NCI-H2196 (cell line): ENCODE data around the gene KRTAP5-3.

ENCODE experiments used
- DNase-seq: peaks from one replicate; lab custom pipeline; 2025; ENCODE audit not compliant: unreplicated experiment; lab: John Stamatoyannopoulos, UW

KRTAP5-3 gene

DNA sequence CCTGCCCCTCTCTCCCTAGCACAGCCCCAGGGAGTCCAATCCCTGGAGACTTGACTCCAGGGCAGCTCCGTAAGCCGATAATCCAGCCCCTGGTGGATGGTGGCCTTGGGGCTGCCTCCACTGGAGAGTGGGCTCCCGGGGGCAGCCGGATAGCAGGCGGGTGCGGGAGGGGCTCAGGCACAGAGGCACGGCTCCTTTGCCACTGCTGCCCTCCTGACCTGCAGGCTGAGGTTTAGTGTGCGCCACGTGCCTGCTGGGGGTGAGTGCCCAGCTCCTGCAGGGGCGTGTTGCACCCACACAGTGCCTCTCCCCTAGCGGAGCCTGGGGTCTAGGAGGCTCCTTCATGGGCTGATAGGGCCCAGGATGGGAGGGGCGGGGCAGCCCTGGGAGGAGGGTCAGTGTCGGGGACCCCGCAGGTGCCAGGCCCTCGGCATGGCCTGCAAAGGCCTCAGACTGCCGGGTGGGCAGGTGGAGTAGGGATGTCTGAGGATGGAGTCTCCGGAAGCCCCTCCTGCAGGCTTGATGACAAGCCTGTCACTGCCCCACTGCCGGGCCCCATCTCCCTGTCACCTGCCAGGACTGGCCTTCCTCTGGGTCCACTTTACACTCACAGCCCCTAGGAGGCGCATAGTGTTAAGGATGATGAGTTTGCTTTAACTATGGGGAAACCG, 41.7 kb downstream of the KRTAP5-3 start:
- no peak for DNase-seq

DNA sequence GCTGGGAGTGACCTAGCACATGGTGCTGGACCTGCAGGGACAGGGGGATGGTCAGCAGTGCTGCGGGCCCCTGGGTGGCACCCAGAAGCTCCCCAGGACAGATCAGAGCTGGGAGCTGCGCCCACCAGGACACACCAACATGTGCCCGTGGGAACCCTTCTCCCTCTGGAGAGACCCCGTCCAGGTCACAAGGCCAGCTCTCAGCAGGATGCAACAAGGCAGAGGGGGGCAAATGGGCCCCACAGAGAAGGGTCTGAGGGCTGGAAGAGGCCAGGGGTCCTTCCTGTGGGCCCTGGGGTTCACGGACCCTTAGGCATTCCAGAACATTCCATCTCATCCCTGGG, 42.4 kb downstream of the KRTAP5-3 start:
- no peak for DNase-seq

GRCh38 chr11:1565173-1565903, 42.9 kb downstream of the KRTAP5-3 start:
- DNase-seq, result no peak

GRCh38 chr11:1564535-1565172, 43.6 kb downstream of the KRTAP5-3 start:
- peak; percentile 19 for DNase-seq

GRCh38 chr11:1563697-1564534, 44.3 kb downstream of the KRTAP5-3 start:
- no peak for DNase-seq

GRCh38 chr11:1563149-1563638, 45.1 kb downstream of the KRTAP5-3 start:
- DNase-seq, result no peak

GRCh38 chr11:1562469-1563148, 45.7 kb downstream of the KRTAP5-3 start:
- no peak for DNase-seq

GRCh38 chr11:1561955-1562354, 46.3 kb downstream of the KRTAP5-3 start:
- DNase-seq, result no peak

DNA sequence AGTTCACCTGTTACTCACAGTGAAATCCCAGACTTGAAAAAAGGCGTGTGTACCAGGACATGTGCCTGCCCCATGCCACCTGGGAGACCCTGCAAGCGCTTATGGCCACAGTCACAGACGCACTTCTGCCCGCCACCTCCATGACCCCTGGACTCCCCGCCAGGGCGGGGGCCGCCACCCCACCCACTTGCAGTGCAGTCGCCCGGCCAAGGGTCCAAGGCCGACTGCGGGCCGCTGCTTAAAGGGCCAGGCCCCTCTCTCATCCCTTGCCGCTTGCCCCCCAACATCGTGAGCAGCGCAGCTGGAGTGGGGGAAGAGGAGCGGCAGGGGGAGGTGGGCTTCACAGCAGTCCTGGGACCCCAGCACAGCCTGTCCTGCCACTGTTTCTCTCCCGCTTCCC, 47.0 kb downstream of the KRTAP5-3 start:
- no peak for DNase-seq

GRCh38 chr11:1560649-1561251, 47.5 kb downstream of the KRTAP5-3 start:
- DNase-seq, result no peak

GRCh38 chr11:1560002-1560648, 48.1 kb downstream of the KRTAP5-3 start:
- no peak for DNase-seq

- DNase-seq, result peak; percentile 97
Measured at GRCh38 chr11:1559111-1559951, 48.9 kb downstream of the KRTAP5-3 start.

- DNase-seq, result no peak
Measured at GRCh38 chr11:1558775-1559110, 49.5 kb downstream of the KRTAP5-3 start.

DNA sequence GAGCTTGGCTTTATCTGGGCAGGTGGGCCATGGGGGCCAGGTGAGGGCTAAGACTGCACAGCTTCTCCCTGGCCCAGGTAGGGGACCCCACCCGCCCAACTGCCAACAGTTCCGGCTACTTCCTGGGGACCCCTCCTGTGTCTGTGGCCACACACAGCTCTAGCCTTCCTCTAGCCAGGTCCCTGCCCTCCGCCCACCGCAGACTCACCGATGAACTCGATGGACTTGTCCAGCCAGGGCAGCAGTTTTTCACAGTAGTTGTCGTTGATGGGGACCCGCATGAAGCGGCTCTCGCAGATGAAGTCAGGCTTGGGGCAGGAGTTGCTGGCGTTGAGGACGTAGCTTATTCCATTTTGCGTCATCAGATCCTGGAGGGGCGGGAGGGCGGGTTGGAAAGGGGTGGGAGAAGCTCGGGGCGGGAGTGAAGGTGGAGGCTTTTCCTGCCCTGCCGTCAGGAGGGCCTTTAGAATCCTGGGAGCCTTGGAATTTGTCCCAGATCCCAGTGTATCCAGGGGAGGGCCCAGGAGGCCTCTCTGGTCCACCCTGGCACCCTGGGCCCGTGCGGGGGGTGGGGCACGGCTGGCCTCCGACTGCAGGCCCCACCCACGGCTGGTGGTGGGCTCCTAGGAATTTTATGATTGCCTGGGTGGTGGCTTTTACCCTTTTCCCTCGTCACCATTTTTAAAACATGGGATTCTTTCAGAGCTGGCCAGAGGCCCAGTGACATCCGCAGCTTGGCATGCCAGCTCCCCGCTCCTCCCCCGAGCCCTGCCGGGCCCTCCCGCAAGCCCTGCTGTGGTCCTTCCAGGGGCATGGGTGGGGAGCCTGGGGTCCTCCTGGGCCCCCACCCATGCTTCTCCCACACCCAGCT, 50.1 kb downstream of the KRTAP5-3 start:
- DNase-seq, result peak; percentile 61
